Neural cell (in vitro differentiated cells): Measurements from ENCODE around the gene EDAR.

Experiments
- CTCF ChIP-seq: fragments of 450-650 bp; IDR thresholded peaks from 2 replicates; pipeline ENCODE4 v1.5.1; 2014; ENCODE audit warnings: antibody characterized with exemption, mild to moderate bottlenecking, moderate library complexity; ENCODE audit not compliant: poor library complexity, severe bottlenecking
- EP300 ChIP-seq: fragments of 450-650 bp; conservative IDR thresholded peaks from 2 replicates; pipeline ENCODE4 v1.6.1; 2014; ENCODE audit warnings: antibody characterized with exemption, mild to moderate bottlenecking, moderate library complexity; ENCODE audit not compliant: poor library complexity, severe bottlenecking
- EZH2 ChIP-seq: fragments of 200-600, 300-800 bp; shearing (Covaris generic), sonication (generic); IDR thresholded peaks from 2 replicates; pipeline ENCODE4 v1.6.1; 2014; ENCODE audit warnings: antibody characterized with exemption, low read length, borderline replicate concordance, mild to moderate bottlenecking; ENCODE audit not compliant: insufficient read depth, poor library complexity, severe bottlenecking
- MXI1 ChIP-seq: fragments of 450-650 bp; conservative IDR thresholded peaks from 2 replicates; pipeline ENCODE4 v1.6.1; 2014; ENCODE audit warnings: antibody characterized with exemption, mild to moderate bottlenecking; ENCODE audit not compliant: poor library complexity, severe bottlenecking
- POLR2AphosphoS5 ChIP-seq: IDR thresholded peaks from 2 replicates; pipeline ENCODE4 v1.6.1; 2012
- RAD21 ChIP-seq: fragments of 450-650 bp; conservative IDR thresholded peaks from 2 replicates; pipeline ENCODE4 v1.6.1; 2014; ENCODE audit warnings: antibody characterized with exemption, mild to moderate bottlenecking, moderate library complexity
- TF ChIP-seq, protein P1 (sequence below): IDR thresholded peaks from 2 replicates; pipeline ENCODE4 v1.6.1; 2012; ENCODE audit warnings: borderline replicate concordance

- TF ChIP-seq MXI1 (no peak), CTCF (no peak), EZH2 (no peak), RAD21 (no peak), EP300 (no peak), POLR2AphosphoS5 (no peak)
- TF ChIP-seq, protein P1, sequence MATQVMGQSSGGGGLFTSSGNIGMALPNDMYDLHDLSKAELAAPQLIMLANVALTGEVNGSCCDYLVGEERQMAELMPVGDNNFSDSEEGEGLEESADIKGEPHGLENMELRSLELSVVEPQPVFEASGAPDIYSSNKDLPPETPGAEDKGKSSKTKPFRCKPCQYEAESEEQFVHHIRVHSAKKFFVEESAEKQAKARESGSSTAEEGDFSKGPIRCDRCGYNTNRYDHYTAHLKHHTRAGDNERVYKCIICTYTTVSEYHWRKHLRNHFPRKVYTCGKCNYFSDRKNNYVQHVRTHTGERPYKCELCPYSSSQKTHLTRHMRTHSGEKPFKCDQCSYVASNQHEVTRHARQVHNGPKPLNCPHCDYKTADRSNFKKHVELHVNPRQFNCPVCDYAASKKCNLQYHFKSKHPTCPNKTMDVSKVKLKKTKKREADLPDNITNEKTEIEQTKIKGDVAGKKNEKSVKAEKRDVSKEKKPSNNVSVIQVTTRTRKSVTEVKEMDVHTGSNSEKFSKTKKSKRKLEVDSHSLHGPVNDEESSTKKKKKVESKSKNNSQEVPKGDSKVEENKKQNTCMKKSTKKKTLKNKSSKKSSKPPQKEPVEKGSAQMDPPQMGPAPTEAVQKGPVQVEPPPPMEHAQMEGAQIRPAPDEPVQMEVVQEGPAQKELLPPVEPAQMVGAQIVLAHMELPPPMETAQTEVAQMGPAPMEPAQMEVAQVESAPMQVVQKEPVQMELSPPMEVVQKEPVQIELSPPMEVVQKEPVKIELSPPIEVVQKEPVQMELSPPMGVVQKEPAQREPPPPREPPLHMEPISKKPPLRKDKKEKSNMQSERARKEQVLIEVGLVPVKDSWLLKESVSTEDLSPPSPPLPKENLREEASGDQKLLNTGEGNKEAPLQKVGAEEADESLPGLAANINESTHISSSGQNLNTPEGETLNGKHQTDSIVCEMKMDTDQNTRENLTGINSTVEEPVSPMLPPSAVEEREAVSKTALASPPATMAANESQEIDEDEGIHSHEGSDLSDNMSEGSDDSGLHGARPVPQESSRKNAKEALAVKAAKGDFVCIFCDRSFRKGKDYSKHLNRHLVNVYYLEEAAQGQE: no peak
Observed at GRCh38 chr2:109018452-109018851, 29.4 kb upstream of the EDAR start.
